Skeletal muscle cell (primary cell): ENCODE data around the gene PDE4D.
"Not testable (repeated sequence)": the region's sequence is repeated elsewhere in the genome, so short reads cannot be mapped to it uniquely, and the experiment has no call there.

Experiments used
- DNase-seq: peaks from one replicate; pipeline ENCODE4 v3.0.0-alpha.2; 2010; ENCODE audit warnings: low read depth
- H3K4me3 ChIP-seq: 2 replicates; pipeline ENCODE4 v1.5.1; 2011; ENCODE audit warnings: low read depth, mild to moderate bottlenecking, control low read depth, low read length, moderate library complexity

PDE4D gene

GRCh38 chr5:59579101-59579823 is 314.3 kb downstream of the PDE4D start:
- H3K4me3 ChIP-seq: no peak overlapping the region
- no peak for DNase-seq

GRCh38 chr5:59577485-59577884 is 316.0 kb downstream of the PDE4D start:
- DNase-seq: no peak
- no peak overlapping the region for H3K4me3 ChIP-seq

- H3K4me3 ChIP-seq: no peak overlapping the region
- DNase-seq: no peak
These were observed 317.7 kb downstream of the PDE4D start for GRCh38 chr5:59575648-59576445.

- not testable (repeated sequence) for DNase-seq
These were observed 320.0 kb downstream of the PDE4D start for GRCh38 chr5:59573509-59573908.

GRCh38 chr5:59571067-59571466 is 322.5 kb downstream of the PDE4D start:
- H3K4me3 ChIP-seq: no peak overlapping the region
- no peak for DNase-seq

More at GRCh38 chr5:59573509-59573908, 320.0 kb downstream of the PDE4D start:
- not testable (repeated sequence) for H3K4me3 ChIP-seq

- H3K4me3 ChIP-seq: no peak overlapping the region
- no peak for DNase-seq
These were observed 323.8 kb downstream of the PDE4D start for GRCh38 chr5:59569608-59570334.

GRCh38 chr5:59569158-59569557 is 324.4 kb downstream of the PDE4D start:
- DNase-seq: no peak

GRCh38 chr5:59568161-59568560 is 325.4 kb downstream of the PDE4D start:
- DNase-seq: no peak
- H3K4me3 ChIP-seq: no peak overlapping the region

More at GRCh38 chr5:59569158-59569557, 324.4 kb downstream of the PDE4D start:
- H3K4me3 ChIP-seq: no peak overlapping the region

- H3K4me3 ChIP-seq: no peak overlapping the region
- DNase-seq: no peak
These were observed 328.0 kb downstream of the PDE4D start for GRCh38 chr5:59565551-59565950.

- DNase-seq: no peak
- no peak overlapping the region for H3K4me3 ChIP-seq
These were observed 328.6 kb downstream of the PDE4D start for GRCh38 chr5:59564895-59565294.

GRCh38 chr5:59562756-59563389 is 330.7 kb downstream of the PDE4D start:
- DNase-seq: peak; percentile 34
- no peak overlapping the region for H3K4me3 ChIP-seq

GRCh38 chr5:59560553-59560952 is 333.0 kb downstream of the PDE4D start:
- DNase-seq: no peak

GRCh38 chr5:59559847-59560246 is 333.7 kb downstream of the PDE4D start:
- DNase-seq: no peak
- H3K4me3 ChIP-seq: no peak overlapping the region

More at GRCh38 chr5:59560553-59560952, 333.0 kb downstream of the PDE4D start:
- H3K4me3 ChIP-seq: no peak overlapping the region

GRCh38 chr5:59559323-59559722 is 334.2 kb downstream of the PDE4D start:
- no peak for DNase-seq
- H3K4me3 ChIP-seq: no peak overlapping the region

GRCh38 chr5:59558501-59558900 is 335.0 kb downstream of the PDE4D start:
- H3K4me3 ChIP-seq: no peak overlapping the region
- no peak for DNase-seq

- no peak for DNase-seq
- H3K4me3 ChIP-seq: no peak overlapping the region
These were observed 336.0 kb downstream of the PDE4D start for GRCh38 chr5:59557572-59557971.

- DNase-seq: no peak
- H3K4me3 ChIP-seq: no peak overlapping the region
These were observed 337.9 kb downstream of the PDE4D start for GRCh38 chr5:59555596-59555995.

GRCh38 chr5:59554501-59554900 is 339.0 kb downstream of the PDE4D start:
- no peak for DNase-seq
- no peak overlapping the region for H3K4me3 ChIP-seq

GRCh38 chr5:59553992-59554391 is 339.5 kb downstream of the PDE4D start:
- no peak for DNase-seq
- no peak overlapping the region for H3K4me3 ChIP-seq
